ENCODE data around the gene OR6S1. TPM values are rescaled to one million over a fixed set of nuclear protein-coding genes. Genes with fewer than 3 reads are reported as not detected.

OR6S1 gene
- total RNA-seq, 3 donors from 2014 or later (not counting 1 experiment from before 2014, with no cell fraction given), result not detected

GRCh38 chr14:20606190-20606901 lies 35.1 kb downstream of the OR6S1 start:
- Mint-ChIP-seq H3K9me3 (no peaks in the 10 kb centered on the region), H3K27ac (no peak overlapping the region), H3K36me3 (no peaks in the 10 kb centered on the region), H3K4me1 (no peaks in the 10 kb centered on the region), H3K27me3 (ENCODE audit: low read depth in 2 of 2) (no peaks in the 10 kb centered on the region), H3K4me3 (no peak overlapping the region)
- no peak overlapping the region for H3K4me3 ChIP-seq (ENCODE audit: low read length)
- DNase-seq, result no peak
- ATAC-seq, result no peak
- no peak overlapping the region for H3K27ac ChIP-seq (ENCODE audit: low read length)
- no peaks in the 10 kb centered on the region for H3K36me3 ChIP-seq (ENCODE audit: control insufficient read depth, insufficient read depth, low read length)
- no peaks in the 10 kb centered on the region for H3K9me3 ChIP-seq (ENCODE audit: control insufficient read depth, insufficient read depth, low read length)
- WGBS (ENCODE audit: insufficient coverage), result 67% methylated on average over 8 of the region's 8 CpGs
- H3K27me3 ChIP-seq (ENCODE audit: control insufficient read depth, insufficient read depth, low read length), result no peaks in the 10 kb centered on the region
- intact Hi-C loops (cut with micrococcal nuclease), result no loop called here
- no peak for TF ChIP-seq CTCF (IDR thresholded peaks at IDR 0.05)
- H3K4me1 ChIP-seq (ENCODE audit: control insufficient read depth, insufficient read depth, low read length), result peaks cover 7% of the 10 kb centered on the region

GRCh38 chr14:20603813-20604690 lies 37.4 kb downstream of the OR6S1 start:
- no peak for ATAC-seq
- WGBS (ENCODE audit: insufficient coverage), result 90% methylated on average over 13 of the region's 13 CpGs

GRCh38 chr14:20602583-20602982 lies 38.9 kb downstream of the OR6S1 start:
- H3K4me3 Mint-ChIP-seq, result no peak overlapping the region
- WGBS (ENCODE audit: insufficient coverage), result 88% methylated on average over 9 of the region's 9 CpGs
- no peak overlapping the region for H3K27ac Mint-ChIP-seq
- Histone ChIP-seq H3K27ac (ENCODE audit: low read length) (no peak overlapping the region), H3K27me3 (ENCODE audit: control insufficient read depth, insufficient read depth, low read length) (no peaks in the 10 kb centered on the region), H3K36me3 (ENCODE audit: control insufficient read depth, insufficient read depth, low read length) (no peaks in the 10 kb centered on the region), H3K9me3 (ENCODE audit: control insufficient read depth, insufficient read depth, low read length) (no peaks in the 10 kb centered on the region), H3K4me3 (ENCODE audit: low read length) (no peak overlapping the region), H3K4me1 (ENCODE audit: control insufficient read depth, insufficient read depth, low read length) (no peaks in the 10 kb centered on the region)
- no peak for DNase-seq
- H3K27me3 Mint-ChIP-seq (ENCODE audit: low read depth in 2 of 2), result no peaks in the 10 kb centered on the region
- no peaks in the 10 kb centered on the region for H3K9me3 Mint-ChIP-seq
- no peaks in the 10 kb centered on the region for H3K4me1 Mint-ChIP-seq
- H3K36me3 Mint-ChIP-seq, result no peaks in the 10 kb centered on the region
- no peak for TF ChIP-seq CTCF (IDR thresholded peaks at IDR 0.05)
- ATAC-seq, result no peak
- intact Hi-C loops (cut with micrococcal nuclease), result no loop called here

More at GRCh38 chr14:20603813-20604690, 37.4 kb downstream of the OR6S1 start:
- Mint-ChIP-seq H3K36me3 (no peaks in the 10 kb centered on the region), H3K4me3 (no peak overlapping the region), H3K27me3 (ENCODE audit: low read depth in 2 of 2) (no peaks in the 10 kb centered on the region), H3K27ac (no peak overlapping the region), H3K9me3 (no peaks in the 10 kb centered on the region), H3K4me1 (no peaks in the 10 kb centered on the region)
- no peaks in the 10 kb centered on the region for H3K9me3 ChIP-seq (ENCODE audit: control insufficient read depth, insufficient read depth, low read length)
- no peaks in the 10 kb centered on the region for H3K4me1 ChIP-seq (ENCODE audit: control insufficient read depth, insufficient read depth, low read length)
- no peaks in the 10 kb centered on the region for H3K27me3 ChIP-seq (ENCODE audit: control insufficient read depth, insufficient read depth, low read length)
- H3K4me3 ChIP-seq (ENCODE audit: low read length), result no peak overlapping the region
- no peaks in the 10 kb centered on the region for H3K36me3 ChIP-seq (ENCODE audit: control insufficient read depth, insufficient read depth, low read length)
- H3K27ac ChIP-seq (ENCODE audit: low read length), result no peak overlapping the region
- intact Hi-C loops (cut with micrococcal nuclease), result no loop called here
- DNase-seq, result no peak
- no peak for TF ChIP-seq CTCF (IDR thresholded peaks at IDR 0.05)

Data from natural killer cell (primary cell).